ENCODE measurements around the gene MAPK11. TPM values are rescaled to one million over a fixed set of nuclear protein-coding genes. Genes with fewer than 3 reads are reported as not detected.

The MAPK11 gene
- total and polyA plus RNA-seq, 2 donors (not counting 1 experiment from before 2014, with no cell fraction given): 2.6 to 7.6 TPM

DNA sequence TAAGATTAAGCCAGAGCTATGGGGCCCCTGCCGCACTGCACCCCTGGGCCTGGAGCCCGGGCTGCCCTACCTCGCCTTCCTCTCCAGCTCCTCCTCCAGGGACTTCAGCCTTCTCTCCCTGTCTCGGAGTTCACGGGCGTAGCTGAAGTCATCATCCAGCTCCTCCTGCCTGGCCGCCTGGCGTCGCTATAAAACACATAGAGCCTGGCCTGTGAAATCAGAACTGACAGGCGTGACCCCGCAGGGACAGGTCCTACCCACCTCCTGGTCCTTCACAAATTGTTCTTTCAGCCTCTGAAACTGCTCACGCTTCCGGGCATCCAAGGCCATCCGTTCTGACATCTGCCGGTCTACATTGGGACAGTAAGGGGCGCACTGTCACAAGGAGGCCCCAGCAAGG is 46.1 kb downstream of the MAPK11 start:
- Histone ChIP-seq H2AFZ (ENCODE audit: low read length) (no peak overlapping the region), H4K20me1 (ENCODE audit: control insufficient read depth, extremely low read depth, insufficient read depth, low read length) (no peaks in the 10 kb centered on the region), H3K4me2 (ENCODE audit: extremely low read depth, insufficient read depth, low read length) (no peak overlapping the region), H3K4me1 (ENCODE audit: control insufficient read depth, extremely low read depth, insufficient read depth, low read length) (no peaks in the 10 kb centered on the region), H3K36me3 (ENCODE audit: control insufficient read depth, insufficient read depth, low read length) (peaks cover 43% of the 10 kb centered on the region), H3K4me3 (replicated peaks in 1 of 4; ENCODE audit: control extremely low read depth in 1 of 4, insufficient read depth in 1 of 4, low read depth in 3 of 4, low read length in 4 of 4) (no peak overlapping the region), H3K27me3 (ENCODE audit: control insufficient read depth, insufficient read depth, low read length) (no peaks in the 10 kb centered on the region), H3K79me2 (ENCODE audit: control insufficient read depth, insufficient read depth, low read length) (no peaks in the 10 kb centered on the region), H3K27ac (ENCODE audit: insufficient read depth, low read length) (no peak overlapping the region), H3K9me3 (ENCODE audit: control insufficient read depth, insufficient read depth, low read depth, low read length) (no peaks in the 10 kb centered on the region), H3K9ac (ENCODE audit: insufficient read depth, low read length) (no peak overlapping the region)
- no peak for TF ChIP-seq EZH2 (IDR thresholded peaks at IDR 0.05; ENCODE audit: low read length, missing control alignments)
- TF ChIP-seq, protein P1, sequence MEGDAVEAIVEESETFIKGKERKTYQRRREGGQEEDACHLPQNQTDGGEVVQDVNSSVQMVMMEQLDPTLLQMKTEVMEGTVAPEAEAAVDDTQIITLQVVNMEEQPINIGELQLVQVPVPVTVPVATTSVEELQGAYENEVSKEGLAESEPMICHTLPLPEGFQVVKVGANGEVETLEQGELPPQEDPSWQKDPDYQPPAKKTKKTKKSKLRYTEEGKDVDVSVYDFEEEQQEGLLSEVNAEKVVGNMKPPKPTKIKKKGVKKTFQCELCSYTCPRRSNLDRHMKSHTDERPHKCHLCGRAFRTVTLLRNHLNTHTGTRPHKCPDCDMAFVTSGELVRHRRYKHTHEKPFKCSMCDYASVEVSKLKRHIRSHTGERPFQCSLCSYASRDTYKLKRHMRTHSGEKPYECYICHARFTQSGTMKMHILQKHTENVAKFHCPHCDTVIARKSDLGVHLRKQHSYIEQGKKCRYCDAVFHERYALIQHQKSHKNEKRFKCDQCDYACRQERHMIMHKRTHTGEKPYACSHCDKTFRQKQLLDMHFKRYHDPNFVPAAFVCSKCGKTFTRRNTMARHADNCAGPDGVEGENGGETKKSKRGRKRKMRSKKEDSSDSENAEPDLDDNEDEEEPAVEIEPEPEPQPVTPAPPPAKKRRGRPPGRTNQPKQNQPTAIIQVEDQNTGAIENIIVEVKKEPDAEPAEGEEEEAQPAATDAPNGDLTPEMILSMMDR (conservative IDR thresholded peaks at IDR 0.05 in 1 of 2, IDR thresholded peaks at IDR 0.05 in 1 of 2; ENCODE audit: low read depth in 1 of 2, low read length in 2 of 2): no peak
- DNase-seq (ENCODE audit: low read depth in 2 of 2): no peak

DNA sequence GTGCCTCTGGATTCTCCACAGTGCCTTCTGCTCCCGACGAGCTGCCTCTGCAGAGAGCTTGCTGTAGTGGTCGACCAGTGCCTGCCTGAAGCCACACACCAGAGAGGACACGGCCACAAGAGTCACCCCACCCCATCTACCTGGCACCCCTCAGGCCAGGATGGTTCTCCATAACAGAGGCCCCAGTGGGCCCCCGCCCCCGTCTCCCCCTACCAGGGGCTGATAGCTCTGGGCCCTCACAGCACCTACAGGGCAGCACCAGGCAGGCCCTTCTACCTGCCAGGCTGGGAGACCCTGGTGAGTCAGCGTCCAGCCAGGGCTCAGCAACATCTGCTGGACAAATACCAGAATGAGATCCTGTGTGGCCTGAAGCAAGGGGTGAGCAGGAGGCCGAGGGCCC is 47.7 kb downstream of the MAPK11 start:
- H3K4me1 ChIP-seq (ENCODE audit: control insufficient read depth, extremely low read depth, insufficient read depth, low read length): no peaks in the 10 kb centered on the region
- H3K9me3 ChIP-seq (ENCODE audit: control insufficient read depth, insufficient read depth, low read depth, low read length): no peaks in the 10 kb centered on the region
- no peaks in the 10 kb centered on the region for H3K79me2 ChIP-seq (ENCODE audit: control insufficient read depth, insufficient read depth, low read length)
- DNase-seq (ENCODE audit: low read depth in 2 of 2): no peak
- no peak overlapping the region for H3K4me3 ChIP-seq (replicated peaks in 1 of 4; ENCODE audit: control extremely low read depth in 1 of 4, insufficient read depth in 1 of 4, low read depth in 3 of 4, low read length in 4 of 4)
- no peak overlapping the region for H3K9ac ChIP-seq (ENCODE audit: insufficient read depth, low read length)
- H3K27ac ChIP-seq (ENCODE audit: insufficient read depth, low read length): no peak overlapping the region
- H3K36me3 ChIP-seq (ENCODE audit: control insufficient read depth, insufficient read depth, low read length): peaks cover 54% of the 10 kb centered on the region
- no peaks in the 10 kb centered on the region for H4K20me1 ChIP-seq (ENCODE audit: control insufficient read depth, extremely low read depth, insufficient read depth, low read length)
- no peak for TF ChIP-seq EZH2 (IDR thresholded peaks at IDR 0.05; ENCODE audit: low read length, missing control alignments)
- H3K4me2 ChIP-seq (ENCODE audit: extremely low read depth, insufficient read depth, low read length): no peak overlapping the region
- H2AFZ ChIP-seq (ENCODE audit: low read length): no peak overlapping the region
- H3K27me3 ChIP-seq (ENCODE audit: control insufficient read depth, insufficient read depth, low read length): no peaks in the 10 kb centered on the region

DNA sequence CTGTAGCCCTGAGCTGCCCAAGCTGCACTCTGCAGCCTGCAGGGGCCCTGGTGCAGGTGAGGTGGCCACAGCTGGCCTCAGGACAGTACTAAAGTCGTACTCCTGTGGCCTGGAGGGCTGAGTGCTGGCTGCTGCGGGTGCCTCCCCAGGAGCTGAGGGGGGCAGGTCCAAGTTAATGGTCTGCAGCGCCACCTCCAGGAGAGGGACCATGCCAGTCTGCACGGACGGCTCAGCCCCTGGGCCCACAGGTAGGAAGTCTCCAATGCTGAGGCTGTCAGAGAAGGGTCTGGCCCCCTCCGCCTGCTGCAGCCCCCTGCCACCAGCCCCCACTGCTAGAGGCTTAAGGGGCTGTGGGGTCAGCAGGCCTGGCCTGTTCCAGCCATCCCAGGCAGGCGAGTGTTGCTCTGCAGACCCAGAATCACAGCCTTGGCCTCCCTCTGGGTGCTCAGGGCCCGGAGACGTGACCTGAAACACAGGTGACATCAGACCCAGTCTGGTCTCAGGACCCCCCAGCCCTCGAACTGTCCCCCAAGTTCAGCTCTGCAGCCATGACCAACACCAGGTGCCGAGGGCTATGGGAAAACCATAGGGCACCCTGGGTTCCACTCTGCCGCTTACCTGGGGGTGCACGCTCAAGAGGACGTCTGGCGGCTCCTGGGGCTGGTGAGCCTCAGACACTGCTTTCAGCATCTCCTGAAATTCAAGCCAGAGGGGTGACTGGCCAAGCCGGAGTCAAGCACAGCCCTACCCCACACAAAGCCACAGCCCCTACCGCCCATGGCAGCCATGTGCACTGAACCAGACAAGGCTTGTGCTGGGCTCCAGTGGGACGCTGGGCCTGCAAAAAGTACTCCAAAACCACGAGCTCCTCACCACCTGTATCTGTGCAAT is 48.5 kb downstream of the MAPK11 start:
- DNase-seq (ENCODE audit: low read depth in 2 of 2): no peak
- Histone ChIP-seq H3K4me1 (ENCODE audit: control insufficient read depth, extremely low read depth, insufficient read depth, low read length) (no peaks in the 10 kb centered on the region), H3K9me3 (ENCODE audit: control insufficient read depth, insufficient read depth, low read depth, low read length) (no peaks in the 10 kb centered on the region), H3K4me3 (replicated peaks in 1 of 4; ENCODE audit: control extremely low read depth in 1 of 4, insufficient read depth in 1 of 4, low read depth in 3 of 4, low read length in 4 of 4) (no peak overlapping the region), H2AFZ (ENCODE audit: low read length) (no peak overlapping the region), H3K27ac (ENCODE audit: insufficient read depth, low read length) (no peak overlapping the region), H4K20me1 (ENCODE audit: control insufficient read depth, extremely low read depth, insufficient read depth, low read length) (no peaks in the 10 kb centered on the region), H3K79me2 (ENCODE audit: control insufficient read depth, insufficient read depth, low read length) (no peaks in the 10 kb centered on the region), H3K9ac (ENCODE audit: insufficient read depth, low read length) (no peak overlapping the region), H3K36me3 (ENCODE audit: control insufficient read depth, insufficient read depth, low read length) (peaks cover 59% of the 10 kb centered on the region), H3K4me2 (ENCODE audit: extremely low read depth, insufficient read depth, low read length) (no peak overlapping the region), H3K27me3 (ENCODE audit: control insufficient read depth, insufficient read depth, low read length) (no peaks in the 10 kb centered on the region)
- TF ChIP-seq, protein P1 (conservative IDR thresholded peaks at IDR 0.05 in 1 of 2, IDR thresholded peaks at IDR 0.05 in 1 of 2; ENCODE audit: low read depth in 1 of 2, low read length in 2 of 2): no peak
- no peak for TF ChIP-seq EZH2 (IDR thresholded peaks at IDR 0.05; ENCODE audit: low read length, missing control alignments)

Data from fibroblast of lung (primary cell).